ENCODE data around the gene OR6V1. TPM values are rescaled to one million over a fixed set of nuclear protein-coding genes. Genes with fewer than 3 reads are reported as not detected.
A peak's percentile ranks its signal among the peaks of the same experiment; 100 is the strongest.

OR6V1 gene
- total and polyA plus RNA-seq, 5 donors: not detected

- WGBS: 51% methylated on average over 6 of the region's 6 CpGs
- Histone ChIP-seq H3K4me1 (ENCODE audit: control insufficient read depth, insufficient read depth, low read length) (peaks cover 2% of the 10 kb centered on the region), H3K27ac (ENCODE audit: low read length) (no peak overlapping the region), H3K4me3 (ENCODE audit: low read length) (no peak overlapping the region), H3K27me3 (ENCODE audit: control insufficient read depth, insufficient read depth) (no peaks in the 10 kb centered on the region), H3K9me3 (ENCODE audit: control insufficient read depth, low read length) (no peaks in the 10 kb centered on the region)
- intact Hi-C loops (cut with DNase I): no loop called here
- DNase-seq (no peak), ATAC-seq (no peak)
Observed at GRCh38 chr7:143042790-143043271, 9.3 kb upstream of the OR6V1 start.

GRCh38 chr7:143043391-143043790 lies 8.8 kb upstream of the OR6V1 start:
- no peak for ATAC-seq
- peaks cover 2% of the 10 kb centered on the region for H3K4me1 ChIP-seq (ENCODE audit: control insufficient read depth, insufficient read depth, low read length)
- WGBS: 26% methylated on average over 2 of the region's 2 CpGs
- DNase-seq: no peak
- no peak overlapping the region for H3K27ac ChIP-seq (ENCODE audit: low read length)
- H3K4me3 ChIP-seq (ENCODE audit: low read length): no peak overlapping the region
- intact Hi-C loops (cut with DNase I): no loop called here
- H3K9me3 ChIP-seq (ENCODE audit: control insufficient read depth, low read length): no peaks in the 10 kb centered on the region
- H3K27me3 ChIP-seq (ENCODE audit: control insufficient read depth, insufficient read depth): no peaks in the 10 kb centered on the region

GRCh38 chr7:143046426-143046851 lies 5.7 kb upstream of the OR6V1 start:
- no peak for ATAC-seq
- intact Hi-C loops (cut with DNase I): no loop called here
- Histone ChIP-seq H3K4me3 (ENCODE audit: low read length) (no peak overlapping the region), H3K27ac (ENCODE audit: low read length) (no peak overlapping the region), H3K9me3 (ENCODE audit: control insufficient read depth, low read length) (no peaks in the 10 kb centered on the region), H3K27me3 (ENCODE audit: control insufficient read depth, insufficient read depth) (no peaks in the 10 kb centered on the region), H3K4me1 (ENCODE audit: control insufficient read depth, insufficient read depth, low read length) (peaks cover 2% of the 10 kb centered on the region)
- DNase-seq: no peak
- WGBS: 37% methylated on average over 3 of the region's 3 CpGs

GRCh38 chr7:143047326-143047725 lies 4.8 kb upstream of the OR6V1 start:
- H3K27ac ChIP-seq (ENCODE audit: low read length): no peak overlapping the region
- WGBS: 76% methylated on average over 2 of the region's 2 CpGs
- H3K27me3 ChIP-seq (ENCODE audit: control insufficient read depth, insufficient read depth): no peaks in the 10 kb centered on the region
- H3K4me3 ChIP-seq (ENCODE audit: low read length): no peak overlapping the region
- DNase-seq (no peak), ATAC-seq (no peak)
- peaks cover 2% of the 10 kb centered on the region for H3K4me1 ChIP-seq (ENCODE audit: control insufficient read depth, insufficient read depth, low read length)
- intact Hi-C loops (cut with DNase I): no loop called here
- no peaks in the 10 kb centered on the region for H3K9me3 ChIP-seq (ENCODE audit: control insufficient read depth, low read length)

GRCh38 chr7:143048827-143049226 lies 3.3 kb upstream of the OR6V1 start:
- intact Hi-C loops (cut with DNase I): no loop called here
- no peak overlapping the region for H3K27ac ChIP-seq (ENCODE audit: low read length)
- ATAC-seq (no peak), DNase-seq (no peak)
- no peaks in the 10 kb centered on the region for H3K9me3 ChIP-seq (ENCODE audit: control insufficient read depth, low read length)
- no peaks in the 10 kb centered on the region for H3K4me1 ChIP-seq (ENCODE audit: control insufficient read depth, insufficient read depth, low read length)
- H3K27me3 ChIP-seq (ENCODE audit: control insufficient read depth, insufficient read depth): no peaks in the 10 kb centered on the region
- no peak overlapping the region for H3K4me3 ChIP-seq (ENCODE audit: low read length)

GRCh38 chr7:143049362-143049761 lies 2.8 kb upstream of the OR6V1 start:
- Histone ChIP-seq H3K9me3 (ENCODE audit: control insufficient read depth, low read length) (no peaks in the 10 kb centered on the region), H3K4me1 (ENCODE audit: control insufficient read depth, insufficient read depth, low read length) (no peaks in the 10 kb centered on the region), H3K27me3 (ENCODE audit: control insufficient read depth, insufficient read depth) (no peaks in the 10 kb centered on the region), H3K27ac (ENCODE audit: low read length) (peak overlapping the region; percentile 30), H3K4me3 (ENCODE audit: low read length) (no peak overlapping the region)
- WGBS: 27% methylated on average over 4 of the region's 4 CpGs
- DNase-seq: peak in 2 of 3 donors; percentile 16 to 57
- ATAC-seq: peak; percentile 44 to 48
- intact Hi-C loops (cut with DNase I): no loop called here

- ATAC-seq: no peak
- no peaks in the 10 kb centered on the region for H3K4me1 ChIP-seq (ENCODE audit: control insufficient read depth, insufficient read depth, low read length)
- DNase-seq: no peak
- H3K27me3 ChIP-seq (ENCODE audit: control insufficient read depth, insufficient read depth): no peaks in the 10 kb centered on the region
- 59% methylated on average over 9 of the region's 9 CpGs for WGBS
- intact Hi-C loops (cut with DNase I): no loop called here
- H3K9me3 ChIP-seq (ENCODE audit: control insufficient read depth, low read length): no peaks in the 10 kb centered on the region
- no peak overlapping the region for H3K27ac ChIP-seq (ENCODE audit: low read length)
- H3K4me3 ChIP-seq (ENCODE audit: low read length): no peak overlapping the region
Observed at GRCh38 chr7:143050931-143051330, 1.2 kb upstream of the OR6V1 start.

- Histone ChIP-seq H3K4me1 (ENCODE audit: control insufficient read depth, insufficient read depth, low read length) (no peaks in the 10 kb centered on the region), H3K27me3 (ENCODE audit: control insufficient read depth, insufficient read depth) (no peaks in the 10 kb centered on the region), H3K27ac (ENCODE audit: low read length) (no peak overlapping the region), H3K9me3 (ENCODE audit: control insufficient read depth, low read length) (no peaks in the 10 kb centered on the region), H3K4me3 (ENCODE audit: low read length) (no peak overlapping the region)
- no peak for ATAC-seq
- intact Hi-C loops (cut with DNase I): no loop called here
- no peak for DNase-seq
- WGBS: 68% methylated on average over 3 of the region's 3 CpGs
Observed at GRCh38 chr7:143054621-143055020, 2.5 kb downstream of the OR6V1 start.

GRCh38 chr7:143055754-143056153 lies 3.6 kb downstream of the OR6V1 start:
- DNase-seq (no peak), ATAC-seq (no peak)
- Histone ChIP-seq H3K9me3 (ENCODE audit: control insufficient read depth, low read length) (no peaks in the 10 kb centered on the region), H3K27ac (ENCODE audit: low read length) (no peak overlapping the region), H3K4me3 (ENCODE audit: low read length) (no peak overlapping the region), H3K27me3 (ENCODE audit: control insufficient read depth, insufficient read depth) (no peaks in the 10 kb centered on the region), H3K4me1 (ENCODE audit: control insufficient read depth, insufficient read depth, low read length) (no peaks in the 10 kb centered on the region)
- intact Hi-C loops (cut with DNase I): no loop called here

GRCh38 chr7:143063741-143064140 lies 11.6 kb downstream of the OR6V1 start:
- Histone ChIP-seq H3K9me3 (ENCODE audit: control insufficient read depth, low read length) (no peaks in the 10 kb centered on the region), H3K4me3 (ENCODE audit: low read length) (no peak overlapping the region), H3K27me3 (ENCODE audit: control insufficient read depth, insufficient read depth) (no peaks in the 10 kb centered on the region), H3K27ac (ENCODE audit: low read length) (no peak overlapping the region), H3K4me1 (ENCODE audit: control insufficient read depth, insufficient read depth, low read length) (no peaks in the 10 kb centered on the region)
- no peak for ATAC-seq
- DNase-seq: no peak
- WGBS: 75% methylated on average over 3 of the region's 3 CpGs
- intact Hi-C loops (cut with DNase I): no loop called here

GRCh38 chr7:143068446-143068845 lies 16.3 kb downstream of the OR6V1 start:
- Histone ChIP-seq H3K27ac (ENCODE audit: low read length) (no peak overlapping the region), H3K27me3 (ENCODE audit: control insufficient read depth, insufficient read depth) (no peaks in the 10 kb centered on the region), H3K4me3 (ENCODE audit: low read length) (no peak overlapping the region), H3K4me1 (ENCODE audit: control insufficient read depth, insufficient read depth, low read length) (peaks cover 2% of the 10 kb centered on the region), H3K9me3 (ENCODE audit: control insufficient read depth, low read length) (no peaks in the 10 kb centered on the region)
- DNase-seq (no peak), ATAC-seq (no peak)
- 66% methylated on average over 2 of the region's 2 CpGs for WGBS
- intact Hi-C loops (cut with DNase I): no loop called here

- Histone ChIP-seq H3K27me3 (ENCODE audit: control insufficient read depth, insufficient read depth) (no peaks in the 10 kb centered on the region), H3K4me1 (ENCODE audit: control insufficient read depth, insufficient read depth, low read length) (peaks cover 2% of the 10 kb centered on the region), H3K27ac (ENCODE audit: low read length) (no peak overlapping the region), H3K9me3 (ENCODE audit: control insufficient read depth, low read length) (no peaks in the 10 kb centered on the region), H3K4me3 (ENCODE audit: low read length) (no peak overlapping the region)
- DNase-seq: no peak
- intact Hi-C loops (cut with DNase I): no loop called here
- 57% methylated on average over 6 of the region's 6 CpGs for WGBS
- no peak for ATAC-seq
Observed at GRCh38 chr7:143069912-143070500, 17.9 kb downstream of the OR6V1 start.

Data from right cardiac atrium (tissue), 5 donors.